Measurements from ENCODE around the gene TPSD1.

Gene TPSD1

GRCh38 chr16:1297018-1297696 is 41.3 kb downstream of the TPSD1 start:
- no peak for TF ChIP-seq CTCF (IDR thresholded peaks at IDR 0.05)

- no peak for TF ChIP-seq CTCF (IDR thresholded peaks at IDR 0.05)
These were observed 42.5 kb downstream of the TPSD1 start for GRCh38 chr16:1298406-1298805.

GRCh38 chr16:1299012-1299867 is 43.4 kb downstream of the TPSD1 start:
- no peak for TF ChIP-seq CTCF (IDR thresholded peaks at IDR 0.05)

GRCh38 chr16:1299868-1300203 is 44.0 kb downstream of the TPSD1 start:
- TF ChIP-seq CTCF (IDR thresholded peaks at IDR 0.05), result no peak

- TF ChIP-seq CTCF (IDR thresholded peaks at IDR 0.05), result peak; percentile 95
These were observed 45.0 kb downstream of the TPSD1 start for GRCh38 chr16:1300664-1301476.

- TF ChIP-seq CTCF (IDR thresholded peaks at IDR 0.05), result no peak
These were observed 45.7 kb downstream of the TPSD1 start for GRCh38 chr16:1301562-1301961.

GRCh38 chr16:1305823-1306222 is 50.0 kb downstream of the TPSD1 start:
- no peak for TF ChIP-seq CTCF (IDR thresholded peaks at IDR 0.05)
